Osteoblast (primary cell): ENCODE results near the gene KRTAP27-1. TPM values are rescaled to one million over a fixed set of nuclear protein-coding genes. Genes with fewer than 3 reads are reported as not detected.

Source experiments
- DNase-seq: peaks from one replicate; pipeline ENCODE4 v3.0.0; 2011; ENCODE audit warnings: low spot score, mixed read lengths; ENCODE audit not compliant: insufficient read length; ENCODE audit errors: missing footprints
- H2AFZ ChIP-seq: 2 replicates; pipeline ENCODE4 v1.6.0; 2011; ENCODE audit warnings: mild to moderate bottlenecking, low read length
- H3K27ac ChIP-seq: 2 replicates; pipeline ENCODE4 v1.5.1; 2011; ENCODE audit warnings: mild to moderate bottlenecking, low read depth, low read length, moderate library complexity
- H3K27me3 ChIP-seq: 2 replicates; pipeline ENCODE4 v1.6.0; 2012; ENCODE audit warnings: mild to moderate bottlenecking, control low read depth, inconsistent platforms, low read length, moderate library complexity; ENCODE audit not compliant: insufficient read depth
- H3K36me3 ChIP-seq: 2 replicates; pipeline ENCODE4 v1.5.1; 2011; ENCODE audit warnings: mild to moderate bottlenecking, low read length, control low read depth, moderate library complexity; ENCODE audit not compliant: insufficient read depth
- H3K4me1 ChIP-seq: 2 replicates; pipeline ENCODE4 v1.5.1; 2011; ENCODE audit warnings: mild to moderate bottlenecking, low read length, control low read depth, moderate library complexity; ENCODE audit not compliant: insufficient read depth
- H3K4me2 ChIP-seq: 2 replicates; pipeline ENCODE4 v1.6.0; 2011; ENCODE audit warnings: mild to moderate bottlenecking, low read length; ENCODE audit not compliant: insufficient read depth
- H3K4me3 ChIP-seq: fragments of 200-600 bp; sonication (generic); 3 replicates; pipeline ENCODE4 v1.5.1; 2012; ENCODE audit warnings: mild to moderate bottlenecking, low read length, inconsistent platforms; ENCODE audit not compliant: insufficient read depth
- H3K79me2 ChIP-seq: 2 replicates; pipeline ENCODE4 v1.6.0; 2012; ENCODE audit warnings: mild to moderate bottlenecking, low read length, control low read depth, inconsistent platforms; ENCODE audit not compliant: insufficient read depth
- H3K9me3 ChIP-seq: 2 replicates; pipeline ENCODE4 v1.5.1; 2011; ENCODE audit warnings: low read depth, low read length, control low read depth
- H4K20me1 ChIP-seq: 2 replicates; pipeline ENCODE4 v1.6.0; 2012; ENCODE audit warnings: mild to moderate bottlenecking, low read length, control low read depth; ENCODE audit not compliant: insufficient read depth
- total RNA-seq: library from RNA; depleted of rRNA; stranded (reverse); fragments of >200 nt; gene quantifications from 2 replicates; pipeline ENCODE4 v1.2.3, GENCODE V29; 2012
- TF ChIP-seq, protein P1 (sequence below): IDR thresholded peaks from 2 replicates; pipeline ENCODE4 v1.5.1; 2011; ENCODE audit warnings: mild to moderate bottlenecking, low read depth, low read length, moderate library complexity; ENCODE audit errors: extremely low read depth

Gene KRTAP27-1, protein sequence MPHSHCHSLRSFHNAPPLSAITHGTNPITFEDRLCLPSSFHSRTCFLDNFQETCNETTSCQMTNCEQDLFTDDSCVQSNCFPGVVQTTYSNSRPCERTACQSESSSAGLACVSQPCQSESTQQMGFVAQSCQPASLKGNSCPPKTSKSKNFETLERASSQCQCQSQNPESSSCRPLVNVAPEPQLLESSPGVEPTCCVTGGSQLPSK
- not detected in 2 replicates for total RNA-seq

DNA sequence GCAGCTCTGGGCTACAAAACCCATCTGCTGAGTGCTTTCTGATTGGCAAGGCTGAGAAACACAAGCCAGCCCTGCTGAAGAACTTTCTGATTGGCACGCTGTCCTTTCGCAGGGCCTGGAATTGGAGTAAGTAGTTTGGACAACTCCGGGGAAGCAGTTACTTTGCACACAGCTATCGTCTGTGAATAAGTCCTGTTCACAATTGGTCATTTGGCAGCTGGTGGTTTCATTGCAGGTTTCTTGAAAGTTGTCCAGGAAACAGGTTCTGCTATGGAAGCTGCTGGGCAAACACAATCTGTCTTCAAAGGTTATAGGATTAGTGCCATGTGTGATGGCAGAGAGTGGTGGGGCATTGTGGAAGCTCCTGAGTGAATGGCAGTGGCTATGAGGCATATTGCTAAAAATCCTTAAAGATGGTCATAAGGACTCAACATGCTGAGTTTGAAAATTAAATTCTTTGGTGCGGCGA lies at the start of gene KRTAP27-1:
Gene KRTAP27-1 (minus strand): TSS at position 419 of the 469 bp plus-strand sequence. CDS start 26 bp downstream, at position 393.
- Histone ChIP-seq H3K9me3 (no peaks in the 10 kb centered on the region), H3K27me3 (no peaks in the 10 kb centered on the region), H2AFZ (no peak within 1 kb of the TSS), H3K4me2 (no peak within 1 kb of the TSS), H3K4me3 (no peak within 1 kb of the TSS), H3K36me3 (no peaks in the 10 kb centered on the region), H3K27ac (no peak within 1 kb of the TSS), H3K4me1 (no peaks in the 10 kb centered on the region), H4K20me1 (no peaks in the 10 kb centered on the region), H3K79me2 (no peaks in the 10 kb centered on the region)
- DNase-seq: no peak
- TF ChIP-seq, protein P1, sequence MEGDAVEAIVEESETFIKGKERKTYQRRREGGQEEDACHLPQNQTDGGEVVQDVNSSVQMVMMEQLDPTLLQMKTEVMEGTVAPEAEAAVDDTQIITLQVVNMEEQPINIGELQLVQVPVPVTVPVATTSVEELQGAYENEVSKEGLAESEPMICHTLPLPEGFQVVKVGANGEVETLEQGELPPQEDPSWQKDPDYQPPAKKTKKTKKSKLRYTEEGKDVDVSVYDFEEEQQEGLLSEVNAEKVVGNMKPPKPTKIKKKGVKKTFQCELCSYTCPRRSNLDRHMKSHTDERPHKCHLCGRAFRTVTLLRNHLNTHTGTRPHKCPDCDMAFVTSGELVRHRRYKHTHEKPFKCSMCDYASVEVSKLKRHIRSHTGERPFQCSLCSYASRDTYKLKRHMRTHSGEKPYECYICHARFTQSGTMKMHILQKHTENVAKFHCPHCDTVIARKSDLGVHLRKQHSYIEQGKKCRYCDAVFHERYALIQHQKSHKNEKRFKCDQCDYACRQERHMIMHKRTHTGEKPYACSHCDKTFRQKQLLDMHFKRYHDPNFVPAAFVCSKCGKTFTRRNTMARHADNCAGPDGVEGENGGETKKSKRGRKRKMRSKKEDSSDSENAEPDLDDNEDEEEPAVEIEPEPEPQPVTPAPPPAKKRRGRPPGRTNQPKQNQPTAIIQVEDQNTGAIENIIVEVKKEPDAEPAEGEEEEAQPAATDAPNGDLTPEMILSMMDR: no peak

DNA sequence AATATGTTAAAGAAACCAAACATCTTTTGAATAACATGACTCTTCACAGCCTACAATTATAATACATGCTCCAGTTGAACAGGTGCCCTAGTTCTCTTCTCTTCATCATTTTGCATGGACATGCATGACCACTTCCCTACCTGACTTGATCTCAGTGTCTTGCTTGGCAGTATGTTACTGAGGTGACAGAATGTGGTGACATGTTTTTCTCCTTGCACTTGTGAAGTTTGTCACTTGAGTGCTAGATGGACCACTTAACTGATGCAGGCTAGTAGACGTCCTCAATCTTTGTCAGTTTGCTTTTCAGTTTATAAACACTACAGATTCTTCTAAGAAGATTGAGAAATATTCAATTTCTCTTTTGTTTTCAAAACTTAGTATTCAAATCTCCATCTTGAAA lies 44.7 kb upstream of the KRTAP27-1 start:
- TF ChIP-seq, protein P1: no peak
- no peaks in the 10 kb centered on the region for H3K4me1 ChIP-seq
- H3K27me3 ChIP-seq: no peaks in the 10 kb centered on the region
- no peak overlapping the region for H2AFZ ChIP-seq
- DNase-seq: no peak
- no peaks in the 10 kb centered on the region for H4K20me1 ChIP-seq
- H3K4me3 ChIP-seq: no peak overlapping the region
- no peaks in the 10 kb centered on the region for H3K9me3 ChIP-seq
- no peak overlapping the region for H3K27ac ChIP-seq
- no peaks in the 10 kb centered on the region for H3K36me3 ChIP-seq
- no peak overlapping the region for H3K4me2 ChIP-seq
- no peaks in the 10 kb centered on the region for H3K79me2 ChIP-seq

GRCh38 chr21:30372139-30372770 lies 34.8 kb upstream of the KRTAP27-1 start, which contains the start of gene KRTAP13-2:
Gene KRTAP13-2 (minus strand): TSS chr21:30372271. CDS start chr21:30372213, 58 bp downstream.
- no peaks in the 10 kb centered on the region for H4K20me1 ChIP-seq
- TF ChIP-seq, protein P1: no peak
- DNase-seq: no peak
- no peaks in the 10 kb centered on the region for H3K9me3 ChIP-seq
- H3K36me3 ChIP-seq: no peaks in the 10 kb centered on the region
- H3K79me2 ChIP-seq: no peaks in the 10 kb centered on the region
- H2AFZ ChIP-seq: no peak within 1 kb of the TSS
- no peak within 1 kb of the TSS for H3K4me2 ChIP-seq
- H3K4me3 ChIP-seq: no peak within 1 kb of the TSS
- H3K27ac ChIP-seq: no peak within 1 kb of the TSS
- H3K4me1 ChIP-seq: no peaks in the 10 kb centered on the region
- no peaks in the 10 kb centered on the region for H3K27me3 ChIP-seq

DNA sequence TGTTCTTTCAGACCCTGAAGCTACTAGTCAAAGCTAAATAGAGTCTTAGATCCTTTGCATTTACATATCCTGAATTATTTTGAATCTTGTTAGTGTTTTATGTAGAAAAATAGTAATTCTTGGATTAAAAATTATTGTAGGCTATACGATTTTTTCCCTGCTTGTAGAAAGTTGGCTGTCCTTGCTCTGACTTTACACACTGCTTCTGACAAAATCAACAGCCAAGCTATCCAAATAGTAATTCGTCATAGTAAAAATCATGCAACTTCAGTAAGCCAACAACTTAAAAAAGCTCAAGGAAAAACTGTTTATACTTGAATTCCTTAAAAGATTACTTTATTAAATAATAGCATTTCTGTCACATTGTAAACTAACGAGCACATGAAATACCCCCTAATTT lies 18.4 kb upstream of the KRTAP27-1 start:
- no peaks in the 10 kb centered on the region for H3K9me3 ChIP-seq
- H3K79me2 ChIP-seq: no peaks in the 10 kb centered on the region
- TF ChIP-seq, protein P1: no peak
- H3K4me1 ChIP-seq: no peaks in the 10 kb centered on the region
- no peak for DNase-seq
- no peaks in the 10 kb centered on the region for H3K27me3 ChIP-seq
- H3K4me2 ChIP-seq: no peak overlapping the region
- no peaks in the 10 kb centered on the region for H4K20me1 ChIP-seq
- H3K36me3 ChIP-seq: no peaks in the 10 kb centered on the region
- H3K27ac ChIP-seq: no peak overlapping the region
- no peak overlapping the region for H2AFZ ChIP-seq
- no peak overlapping the region for H3K4me3 ChIP-seq
